GM12892 (cell line): ENCODE data around the gene NAAA.

ENCODE experiments used
- POLR2A ChIP-seq: IDR thresholded peaks from 2 replicates; pipeline ENCODE4 v1.6.1; 2011; ENCODE audit warnings: low read depth, low read length, control low read depth
- POLR2AphosphoS5 ChIP-seq: IDR thresholded peaks from 2 replicates; pipeline ENCODE4 v1.6.1; 2011; ENCODE audit warnings: low read depth, low read length, control low read depth
- TAF1 ChIP-seq: IDR thresholded peaks from 2 replicates; pipeline ENCODE4 v1.6.1; 2011; ENCODE audit warnings: low read depth, mild to moderate bottlenecking, control low read depth, low read length, borderline replicate concordance

GRCh38 chr4:75886104-75886503 is 54.7 kb downstream of the NAAA start:
- TF ChIP-seq POLR2A (no peak), POLR2AphosphoS5 (no peak), TAF1 (no peak)
